Adrenal gland (tissue), 5 donors: ENCODE results near the gene IQCE.

Source experiments
- POLR2A ChIP-seq, 2 donors: fragments of 450-650 bp; IDR thresholded peaks; one replicate each; pipeline ENCODE4 v1.6.1; 2017; ENCODE audit warnings: antibody characterized with exemption in 2 of 2, mild to moderate bottlenecking in 2 of 2, moderate library complexity in 1 of 2
- TF ChIP-seq, protein P1 (sequence below), 6 experiments: fragments of 450-650 bp in 4 of 6; fragments of 200-600 bp in 2 of 6; sonication (generic) in 1 of 6; IDR thresholded peaks; 1 replicate in 5 of 6; 2 replicates in 1 of 6; pipeline versions ENCODE4 v1.5.1 to v1.8.0; 2016 to 2021; ENCODE audit warnings: antibody characterized with exemption in 6 of 6, mild to moderate bottlenecking in 2 of 6, moderate library complexity in 1 of 6
- donor health status: DM: no; HTN: no; CAD: no.

DNA sequence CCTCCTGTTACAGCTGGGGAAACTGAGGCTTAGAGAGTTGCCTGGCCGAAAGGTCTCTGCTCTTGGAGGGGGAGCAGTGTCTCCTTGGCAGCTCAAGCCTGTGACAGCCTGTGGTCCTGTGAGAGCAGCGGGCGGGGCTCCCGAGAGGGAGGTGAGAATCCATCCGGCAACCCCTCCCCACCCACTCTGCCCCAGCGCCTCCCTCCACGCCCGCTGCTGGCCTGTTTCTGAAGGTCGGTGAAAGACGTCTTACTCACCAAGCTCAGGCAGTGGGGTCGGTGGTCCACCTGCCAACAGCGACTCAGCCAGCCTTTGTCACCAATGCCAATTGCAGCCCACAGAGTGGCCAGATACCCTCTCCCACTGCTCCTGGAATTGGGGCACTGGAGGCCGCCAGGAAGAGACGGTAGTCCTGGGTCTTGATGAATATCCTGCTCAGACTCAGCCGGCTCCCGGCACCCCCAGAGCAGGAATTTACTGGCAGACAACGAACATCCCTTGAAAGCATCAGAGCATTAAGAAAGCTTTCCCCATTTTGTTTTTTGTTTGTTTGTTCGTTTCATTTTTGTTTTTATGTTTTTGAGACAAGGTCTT is 65.6 kb downstream of the IQCE start:
- TF ChIP-seq, protein P1, sequence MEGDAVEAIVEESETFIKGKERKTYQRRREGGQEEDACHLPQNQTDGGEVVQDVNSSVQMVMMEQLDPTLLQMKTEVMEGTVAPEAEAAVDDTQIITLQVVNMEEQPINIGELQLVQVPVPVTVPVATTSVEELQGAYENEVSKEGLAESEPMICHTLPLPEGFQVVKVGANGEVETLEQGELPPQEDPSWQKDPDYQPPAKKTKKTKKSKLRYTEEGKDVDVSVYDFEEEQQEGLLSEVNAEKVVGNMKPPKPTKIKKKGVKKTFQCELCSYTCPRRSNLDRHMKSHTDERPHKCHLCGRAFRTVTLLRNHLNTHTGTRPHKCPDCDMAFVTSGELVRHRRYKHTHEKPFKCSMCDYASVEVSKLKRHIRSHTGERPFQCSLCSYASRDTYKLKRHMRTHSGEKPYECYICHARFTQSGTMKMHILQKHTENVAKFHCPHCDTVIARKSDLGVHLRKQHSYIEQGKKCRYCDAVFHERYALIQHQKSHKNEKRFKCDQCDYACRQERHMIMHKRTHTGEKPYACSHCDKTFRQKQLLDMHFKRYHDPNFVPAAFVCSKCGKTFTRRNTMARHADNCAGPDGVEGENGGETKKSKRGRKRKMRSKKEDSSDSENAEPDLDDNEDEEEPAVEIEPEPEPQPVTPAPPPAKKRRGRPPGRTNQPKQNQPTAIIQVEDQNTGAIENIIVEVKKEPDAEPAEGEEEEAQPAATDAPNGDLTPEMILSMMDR (IDR thresholded peaks at IDR 0.05) = no peak
- no peak for TF ChIP-seq POLR2A (IDR thresholded peaks at IDR 0.05)
